Stimulated activated CD4-positive, alpha-beta T cell treated with anti-CD3 and anti-CD28 coated beads, TNF-alpha, amount 100 ng/mL, for 4 hours (primary cell): ENCODE results near the gene TSPAN31.

Experiments
- DNase-seq, 3 experiments: peaks; one replicate each; pipeline ENCODE4 v3.0.0-alpha.2; 2020; ENCODE audit warnings: low read depth in 3 of 3

Gene TSPAN31

DNA sequence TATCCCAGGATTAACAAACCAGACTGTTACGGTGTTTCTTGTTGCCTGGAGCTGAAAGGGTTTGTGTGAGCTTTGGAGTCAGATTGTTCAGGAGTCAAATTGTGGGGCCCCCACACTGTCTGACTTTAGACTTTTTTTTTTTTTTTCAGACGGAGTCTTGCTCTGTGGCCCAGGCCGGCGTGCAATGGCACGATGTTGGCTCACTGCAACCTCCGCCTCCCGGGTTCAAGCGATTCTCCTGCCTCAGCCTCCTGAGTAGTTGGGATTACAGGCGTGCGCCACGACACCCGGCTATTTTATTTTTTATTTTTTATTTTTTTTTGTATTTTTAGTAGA is 38.6 kb downstream of the TSPAN31 start:
- no peak for DNase-seq

- no peak for DNase-seq
Observed at GRCh38 chr12:57783861-57784260, 39.0 kb downstream of the TSPAN31 start.

DNA sequence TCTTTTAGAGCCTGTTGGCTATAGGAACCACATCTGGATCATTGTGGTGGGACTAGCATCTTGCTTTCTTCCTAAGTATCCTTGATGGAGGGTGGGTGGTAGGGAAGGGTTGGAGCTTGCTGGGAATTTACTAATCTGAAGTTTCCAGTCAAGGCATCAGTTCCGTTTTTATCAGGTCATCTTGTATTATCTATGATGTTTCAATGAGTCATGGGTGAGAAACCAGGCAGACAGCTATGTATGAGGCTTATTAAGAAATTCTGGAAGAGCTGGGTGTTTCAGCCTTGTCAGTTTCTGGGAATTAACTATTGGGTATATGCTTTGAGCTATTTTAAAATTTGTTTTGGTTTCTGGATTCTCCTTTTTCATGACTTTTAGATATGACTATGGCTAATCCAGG is 49.1 kb downstream of the TSPAN31 start:
- DNase-seq: no peak

DNA sequence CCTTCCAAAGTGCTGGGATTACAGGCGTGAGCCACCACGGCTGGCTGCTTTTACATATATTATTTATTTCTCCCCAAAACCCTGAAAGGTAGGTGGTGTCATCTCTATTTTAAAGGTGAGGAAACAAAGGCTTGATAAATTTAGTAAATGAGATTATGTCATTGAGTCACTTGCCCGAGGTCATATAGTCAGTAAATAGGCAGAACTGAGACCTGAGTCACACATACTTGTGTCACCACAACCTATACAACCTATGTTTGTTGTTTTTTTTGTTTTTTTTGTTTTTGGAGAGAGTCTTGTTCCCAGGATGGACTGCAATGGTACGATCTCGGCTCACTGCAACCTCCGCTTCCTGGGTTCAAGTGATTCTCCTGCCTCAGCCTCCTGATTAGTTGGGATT is 50.5 kb downstream of the TSPAN31 start:
- DNase-seq: no peak

GRCh38 chr12:57796996-57797395 is 52.2 kb downstream of the TSPAN31 start:
- DNase-seq: no peak

DNA sequence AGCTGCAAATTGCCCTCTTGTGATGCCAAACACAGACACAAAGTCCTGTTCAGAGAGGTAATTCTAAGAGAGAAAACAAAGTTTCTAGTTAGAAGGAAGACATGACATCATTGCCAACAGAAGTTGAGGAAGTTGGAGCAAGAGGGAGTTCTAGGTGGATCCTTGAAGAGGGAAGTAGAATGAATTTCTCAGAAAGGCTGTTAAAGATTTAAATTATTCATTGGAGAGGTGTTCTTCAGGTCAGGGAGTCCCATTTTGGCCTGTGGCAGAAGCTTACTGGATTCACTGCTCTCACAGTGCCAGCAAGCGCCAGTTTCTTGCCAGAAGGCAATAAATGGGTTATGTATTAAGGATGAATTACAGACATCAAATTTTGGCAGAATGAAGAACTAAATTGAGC is 53.1 kb downstream of the TSPAN31 start:
- DNase-seq: no peak
